H1 (cell line): ENCODE measurements around the gene WDR27. TPM values are rescaled to one million over a fixed set of nuclear protein-coding genes. Genes with fewer than 3 reads are reported as not detected.

Source experiments
- BCL11A ChIP-seq, 2 experiments: IDR thresholded peaks; one replicate each; pipeline ENCODE4 v1.6.1; 2011; ENCODE audit warnings: low read depth in 2 of 2, low read length in 2 of 2, mild to moderate bottlenecking in 2 of 2
- CHD1 ChIP-seq: IDR thresholded peaks from 2 replicates; pipeline ENCODE4 v1.6.1; 2012; ENCODE audit warnings: low read depth, low read length, improper control_type of control experiment
- E2F6 ChIP-seq: IDR thresholded peaks from 2 replicates; pipeline ENCODE4 v1.6.1; 2012; ENCODE audit warnings: inconsistent platforms
- EZH2 ChIP-seq: fragments of 200-600 bp; sonication (generic); IDR thresholded peaks from 2 replicates; pipeline ENCODE4 v1.7.1; 2012; ENCODE audit warnings: low read depth, mild to moderate bottlenecking, moderate library complexity, low read length, inconsistent platforms; ENCODE audit not compliant: severe bottlenecking
- TBP ChIP-seq: IDR thresholded peaks from 2 replicates; pipeline ENCODE4 v1.6.1; 2011; ENCODE audit warnings: low read depth, low read length, improper control_type of control experiment
- polyA plus RNA-seq, 7 experiments: library from polyadenylated mRNA; depleted of rRNA in 3 of 7; stranded (reverse) in 5 of 7; unstranded in 2 of 7; fragments of >200 nt in 5 of 7; fragments of 200-250 nt in 2 of 7; gene quantifications; 1 replicate in 5 of 7; 2 replicates in 1 of 7; 4 replicates in 1 of 7; pipeline versions ENCODE4 v1.2.1 to v1.2.3, GENCODE V29; 2011 to 2013; ENCODE audit warnings: missing spikeins in 2 of 7, mixed read lengths in 2 of 7
- total RNA-seq: library from RNA; stranded (reverse); fragmentation: NEBNext Ultra II Directional; extraction: Animal tissue kit (Norgen Biotek cat#: 25700); gene quantifications from 2 replicates; pipeline ENCODE4 v1.2.1, GENCODE V29; 2021

The WDR27 gene
- total and polyA plus RNA-seq, 2 of the 8 experiments (the other 6 are each of a cell fraction or from before 2014, with no cell fraction given), result 53.6 to 68.6 TPM

GRCh38 chr6:169623343-169623742 is 78.5 kb downstream of the WDR27 start (continued):
- TF ChIP-seq EZH2 (no peak), E2F6 (no peak), BCL11A (IDR thresholded peaks at IDR 0.05; ENCODE audit: low read depth in 2 of 2, low read length in 2 of 2) (no peak), CHD1 (no peak), TBP (no peak)
